Calu3 (cell line): Measurements from ENCODE around the gene SULT1A2. TPM values are rescaled to one million over a fixed set of nuclear protein-coding genes. Genes with fewer than 3 reads are reported as not detected.
"Not testable (repeated sequence)": the region's sequence is repeated elsewhere in the genome, so short reads cannot be mapped to it uniquely, and the experiment has no call there.

Experiments used
- BruUV-seq: library from RNA; stranded (reverse); fragments of 400-500 nt; replicated peaks from 2 replicates; lab custom pipeline; 2021; lab: Mats Ljungman, UMichigan
- CTCF ChIA-PET: fragments of 300-600 bp; sonication (Branson Sonifier 250); formaldehyde crosslinking; loops from one replicate; lab custom pipeline; 2022; ENCODE audit warnings: antibody characterized with exemption; lab: Charles Lee
- DNase-seq: peaks from one replicate; pipeline ENCODE4 v3.0.0; 2022
- H3K27ac Mint-ChIP-seq: one replicate; pipeline ENCODE4 v1.8.0; 2022; ENCODE audit warnings: mixed read lengths; ENCODE audit not compliant: unreplicated experiment
- H3K27me3 Mint-ChIP-seq: one replicate; pipeline ENCODE4 v1.8.0; 2022; ENCODE audit warnings: mixed read lengths; ENCODE audit not compliant: unreplicated experiment
- H3K36me3 Mint-ChIP-seq: one replicate; pipeline ENCODE4 v1.8.0; 2022; ENCODE audit warnings: mild to moderate bottlenecking, moderate library complexity, mixed read lengths; ENCODE audit not compliant: insufficient read depth, unreplicated experiment
- H3K4me1 Mint-ChIP-seq: one replicate; pipeline ENCODE4 v1.8.0; 2022; ENCODE audit warnings: mild to moderate bottlenecking, low read depth, mixed read lengths; ENCODE audit not compliant: unreplicated experiment
- H3K4me3 Mint-ChIP-seq: one replicate; pipeline ENCODE4 v1.8.0; 2022; ENCODE audit warnings: mild to moderate bottlenecking, low read depth, moderate library complexity, mixed read lengths; ENCODE audit not compliant: unreplicated experiment
- H3K9me3 Mint-ChIP-seq: one replicate; pipeline ENCODE4 v1.8.0; 2022; ENCODE audit warnings: low read depth, mixed read lengths; ENCODE audit not compliant: unreplicated experiment
- intact Hi-C: fragments of 100-400 bp; cut with micrococcal nuclease; formaldehyde crosslinking; loops from one replicate; pipeline ENCODE4 v1.10.0; 2022; ENCODE audit not compliant: unreplicated experiment
- total RNA-seq: library from RNA; stranded (reverse); gene quantifications from 2 replicates; pipeline ENCODE4 v1.2.3, GENCODE V29; 2022
- TF ChIP-seq, protein P1 (sequence below): fragments of 200-600 bp; IDR thresholded peaks from one replicate; pipeline ENCODE4 v1.8.0; 2022; ENCODE audit warnings: antibody characterized with exemption; ENCODE audit not compliant: unreplicated experiment

SULT1A2 gene
- total RNA-seq, 1 experiment from 2014 or later: 1.9 TPM

DNA sequence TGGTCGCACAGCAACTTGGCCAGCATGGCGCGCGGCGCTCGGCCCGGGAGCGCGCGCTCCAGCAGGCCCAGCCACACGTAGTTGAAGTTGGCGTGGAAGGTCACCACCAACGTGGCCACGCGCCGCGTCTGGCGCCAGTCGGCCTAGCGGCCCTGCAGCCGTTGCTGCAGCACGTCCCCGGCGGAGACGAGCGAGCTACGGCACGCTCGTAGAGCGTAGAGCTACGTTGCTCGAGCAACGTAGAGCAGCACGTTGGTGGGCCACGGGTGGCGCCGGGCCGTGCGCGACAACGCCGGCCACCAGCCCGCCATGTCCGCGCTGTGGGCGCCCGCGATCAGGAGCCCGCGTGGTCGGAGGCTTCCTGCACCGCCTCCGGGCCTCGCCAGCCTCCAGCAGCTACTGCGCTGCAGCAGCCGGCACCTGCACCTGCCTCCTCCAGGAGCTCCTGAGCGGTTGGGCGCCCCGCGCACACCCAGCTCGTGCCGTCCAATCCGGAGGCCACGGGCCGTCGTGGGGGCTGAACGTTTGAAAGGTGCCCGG, 26.4 kb upstream of the SULT1A2 start:
- H3K9me3 Mint-ChIP-seq: no peaks in the 10 kb centered on the region
- H3K27me3 Mint-ChIP-seq: no peaks in the 10 kb centered on the region
- H3K36me3 Mint-ChIP-seq: peaks cover 27% of the 10 kb centered on the region
- peak; percentile 88 for DNase-seq
- H3K4me3 Mint-ChIP-seq: peak overlapping the region; percentile 89
- TF ChIP-seq, protein P1, sequence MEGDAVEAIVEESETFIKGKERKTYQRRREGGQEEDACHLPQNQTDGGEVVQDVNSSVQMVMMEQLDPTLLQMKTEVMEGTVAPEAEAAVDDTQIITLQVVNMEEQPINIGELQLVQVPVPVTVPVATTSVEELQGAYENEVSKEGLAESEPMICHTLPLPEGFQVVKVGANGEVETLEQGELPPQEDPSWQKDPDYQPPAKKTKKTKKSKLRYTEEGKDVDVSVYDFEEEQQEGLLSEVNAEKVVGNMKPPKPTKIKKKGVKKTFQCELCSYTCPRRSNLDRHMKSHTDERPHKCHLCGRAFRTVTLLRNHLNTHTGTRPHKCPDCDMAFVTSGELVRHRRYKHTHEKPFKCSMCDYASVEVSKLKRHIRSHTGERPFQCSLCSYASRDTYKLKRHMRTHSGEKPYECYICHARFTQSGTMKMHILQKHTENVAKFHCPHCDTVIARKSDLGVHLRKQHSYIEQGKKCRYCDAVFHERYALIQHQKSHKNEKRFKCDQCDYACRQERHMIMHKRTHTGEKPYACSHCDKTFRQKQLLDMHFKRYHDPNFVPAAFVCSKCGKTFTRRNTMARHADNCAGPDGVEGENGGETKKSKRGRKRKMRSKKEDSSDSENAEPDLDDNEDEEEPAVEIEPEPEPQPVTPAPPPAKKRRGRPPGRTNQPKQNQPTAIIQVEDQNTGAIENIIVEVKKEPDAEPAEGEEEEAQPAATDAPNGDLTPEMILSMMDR: no peak
- no TSS peak for BruUV-seq
- no peak overlapping the region for H3K27ac Mint-ChIP-seq
- intact Hi-C loops: no loop called here
- CTCF ChIA-PET: interaction anchor here (0.6 kb wide), 2 partner anchors 131 to 297 kb away, joined by 3 to 4 read pairs; partner anchors contain the start of gene CLN3
- H3K4me1 Mint-ChIP-seq: peaks cover 21% of the 10 kb centered on the region

DNA sequence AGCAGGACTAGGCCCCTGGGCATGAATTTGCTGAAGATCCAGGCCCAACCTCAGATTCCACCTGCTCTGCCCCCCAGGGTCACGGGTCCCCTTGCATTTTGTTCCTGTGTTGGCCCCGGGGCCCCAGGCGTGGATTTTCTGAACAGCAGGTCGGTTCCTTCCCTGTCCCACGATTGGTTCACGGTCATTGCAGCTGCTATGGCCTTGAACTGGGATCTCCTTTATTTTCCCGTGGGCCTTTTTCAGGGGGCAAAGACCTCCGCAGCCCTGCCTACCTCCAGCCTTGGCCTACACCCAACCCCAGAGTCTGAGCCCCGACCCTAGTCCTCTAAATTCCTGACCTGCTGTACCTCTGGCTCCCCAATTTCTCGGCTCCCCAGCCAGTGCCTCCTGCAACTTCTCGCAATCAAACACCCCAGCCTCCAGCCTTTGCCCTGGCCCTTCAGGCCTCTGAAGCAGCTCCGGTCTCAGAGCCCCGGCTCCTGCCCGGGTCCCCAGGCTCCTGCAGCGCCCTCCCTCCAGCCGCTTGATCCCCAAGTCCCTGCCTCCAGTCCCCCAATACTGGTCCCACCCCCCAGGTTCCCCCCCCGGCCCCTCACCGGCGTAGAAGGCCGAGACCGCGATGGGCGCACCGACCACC, 25.8 kb upstream of the SULT1A2 start:
- H3K27ac Mint-ChIP-seq, H3K9me3 Mint-ChIP-seq, DNase-seq, BruUV-seq, H3K27me3 Mint-ChIP-seq, intact Hi-C loops: not testable (repeated sequence)
- peaks cover 21% of the 10 kb centered on the region for H3K4me1 Mint-ChIP-seq
- peak overlapping the region; percentile 89 for H3K4me3 Mint-ChIP-seq
- CTCF ChIA-PET: interaction anchor here (0.6 kb wide), 2 partner anchors 131 to 297 kb away, joined by 3 to 4 read pairs; partner anchors contain the start of gene CLN3
- peaks cover 33% of the 10 kb centered on the region for H3K36me3 Mint-ChIP-seq

DNA sequence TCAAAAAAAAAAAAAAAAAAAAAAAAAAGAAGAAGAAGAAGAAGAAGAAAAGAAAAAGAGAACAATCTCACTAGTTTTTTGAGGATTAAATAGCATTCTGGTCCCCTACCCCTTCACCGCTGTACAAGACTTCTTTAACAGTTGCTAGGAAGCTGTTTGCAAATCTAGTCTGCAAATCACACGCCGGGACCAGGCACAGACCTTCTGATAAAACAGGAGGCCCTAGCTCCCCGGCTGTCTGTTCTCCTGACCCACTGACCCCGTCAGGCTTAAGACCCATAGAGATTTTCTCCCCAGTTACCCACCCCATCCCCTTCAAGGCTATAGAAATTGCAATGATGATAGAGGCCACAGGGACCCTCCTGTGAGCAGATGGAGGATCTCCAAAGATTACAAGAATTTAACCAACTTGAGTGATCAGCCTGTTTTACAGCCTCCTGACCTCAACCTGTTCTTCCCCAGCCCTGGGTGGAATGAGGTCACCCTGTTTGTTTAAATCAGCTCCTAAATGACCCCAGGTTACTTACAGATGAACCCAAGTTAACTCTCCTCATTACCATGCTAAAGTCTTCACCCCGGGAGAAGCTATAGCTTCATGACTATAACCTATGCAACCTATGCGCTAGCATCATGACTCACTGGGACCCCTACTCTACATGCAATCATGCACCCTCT, 24.8 kb upstream of the SULT1A2 start:
- CTCF ChIA-PET: no interaction called here

DNA sequence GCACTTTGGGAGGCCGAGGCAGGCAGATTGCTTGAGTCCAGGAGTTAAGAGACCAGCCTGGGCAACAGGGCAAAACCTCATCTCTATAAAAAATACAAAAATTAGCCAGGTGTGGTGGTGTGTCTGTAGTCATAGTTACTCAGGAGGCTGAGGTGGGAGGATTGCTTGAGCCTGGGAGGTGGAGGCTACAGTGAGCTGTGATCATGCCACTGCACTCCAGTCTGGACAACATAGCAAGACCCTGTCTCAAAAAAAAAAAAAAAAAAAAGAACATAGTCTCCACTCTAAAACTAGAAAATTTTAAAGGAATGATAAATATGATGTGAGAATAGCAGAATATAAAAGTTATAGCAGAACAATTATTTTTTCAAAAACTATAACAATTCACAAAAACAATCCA, 23.5 kb upstream of the SULT1A2 start:
- DNase-seq, intact Hi-C loops, H3K27me3 Mint-ChIP-seq, H3K9me3 Mint-ChIP-seq, BruUV-seq, H3K27ac Mint-ChIP-seq, H3K4me3 Mint-ChIP-seq: not testable (repeated sequence)
- Mint-ChIP-seq H3K4me1 (peaks cover 21% of the 10 kb centered on the region), H3K36me3 (peaks cover 38% of the 10 kb centered on the region)
- CTCF ChIA-PET: interaction anchor here (0.7 kb wide), 1 partner anchor 29 kb away, joined by 3 read pairs; no protein-coding TSS in a partner anchor

More for the DNA sequence above, 24.8 kb upstream of the SULT1A2 start:
- no peak overlapping the region for H3K27ac Mint-ChIP-seq
- no peaks in the 10 kb centered on the region for H3K27me3 Mint-ChIP-seq
- no peaks in the 10 kb centered on the region for H3K9me3 Mint-ChIP-seq
- peaks cover 21% of the 10 kb centered on the region for H3K4me1 Mint-ChIP-seq
- TF ChIP-seq, protein P1: no peak
- intact Hi-C loops: no loop called here
- peaks cover 38% of the 10 kb centered on the region for H3K36me3 Mint-ChIP-seq
- DNase-seq: no peak
- H3K4me3 Mint-ChIP-seq: peak overlapping the region; percentile 89
- BruUV-seq: no TSS peak

DNA sequence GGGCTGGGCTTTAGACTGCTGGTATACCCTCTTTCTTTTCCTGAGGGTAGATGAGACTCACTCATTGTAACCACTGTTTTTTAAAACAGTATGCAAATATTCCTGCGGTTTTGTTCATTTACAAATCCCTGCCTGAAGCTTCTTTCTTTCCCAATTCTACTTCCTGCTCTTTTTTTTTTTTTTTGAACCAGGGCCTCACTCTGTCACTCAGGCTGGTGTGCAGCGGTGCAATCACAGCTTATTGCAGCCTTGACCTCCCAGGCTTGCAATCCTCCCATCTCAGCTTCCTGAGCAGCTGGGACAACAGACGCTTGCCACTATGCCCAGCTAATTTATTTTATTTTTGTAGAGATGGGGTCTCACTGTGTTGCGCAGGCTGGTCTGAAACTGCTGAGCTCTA, 21.0 kb upstream of the SULT1A2 start:
- Mint-ChIP-seq H3K27ac (no peak overlapping the region), H3K9me3 (no peaks in the 10 kb centered on the region), H3K4me3 (no peak overlapping the region), H3K36me3 (peaks cover 30% of the 10 kb centered on the region), H3K27me3 (no peaks in the 10 kb centered on the region), H3K4me1 (peaks cover 11% of the 10 kb centered on the region)
- DNase-seq: no peak
- BruUV-seq: no TSS peak
- CTCF ChIA-PET: interaction anchor here (0.7 kb wide), 1 partner anchor 86 kb away, joined by 3 read pairs; no protein-coding TSS in a partner anchor
- TF ChIP-seq, protein P1: no peak
- intact Hi-C loops: no loop called here
